OCI-LY1 (cell line): ENCODE results near the gene FOXF1.

Source experiments
- CTCF ChIP-seq: fragments of 200-600 bp; sonication (generic), shearing (Covaris generic); IDR thresholded peaks from 2 replicates; pipeline ENCODE4 v1.5.1; 2017; ENCODE audit warnings: mild to moderate bottlenecking, antibody characterized with exemption, low read length, moderate library complexity, mixed read lengths
- EZH2 ChIP-seq: fragments of 200-600 bp; sonication (generic), shearing (Covaris generic); IDR thresholded peaks from 2 replicates; pipeline ENCODE4 v1.8.0; 2017; ENCODE audit warnings: borderline replicate concordance, mixed run types, mild to moderate bottlenecking, antibody characterized with exemption, low read length, moderate library complexity, mixed read lengths

GRCh38 chr16:86537486-86537885 is 27.2 kb downstream of the FOXF1 start:
- TF ChIP-seq CTCF (no peak), EZH2 (no peak)
